IMR-90 (cell line): ENCODE results near the gene UBQLN1. TPM values are rescaled to one million over a fixed set of nuclear protein-coding genes. Genes with fewer than 3 reads are reported as not detected.

Experiments used
- ATAC-seq: fragments of 200-7000 bp; cut with Tn5 transposase; 2 replicates; pipeline ENCODE4 v1.9.1; 2020; ENCODE audit warnings: low read depth, mild to moderate bottlenecking, moderate library complexity
- BruUV-seq: library from RNA; stranded (reverse); fragments of 400-500 nt; replicated peaks from 2 replicates; lab custom pipeline; 2021; lab: Mats Ljungman, UMichigan
- CTCF ChIA-PET: fragments of 300-600 bp; formaldehyde crosslinking; extraction: SDS; loops from one replicate; lab custom pipeline; 2021; ENCODE audit warnings: antibody characterized with exemption; lab: Yijun Ruan, JAX
- POLR2A ChIA-PET: fragments of 300-600 bp; sonication (Branson Sonifier 250); formaldehyde crosslinking; loops from one replicate; lab custom pipeline; 2022; ENCODE audit warnings: antibody characterized with exemption; ENCODE audit not compliant: unreplicated experiment; lab: Charles Lee
- DNase-seq: peaks from one replicate; pipeline ENCODE4 v3.0.0; 2013
- H2AFZ ChIP-seq: replicated peaks from 2 replicates; pipeline ENCODE3; 2013; ENCODE audit warnings: low read length, mild to moderate bottlenecking; ENCODE audit not compliant: poor library complexity
- H2AK5ac ChIP-seq: 2 replicates; pipeline ENCODE4 v1.6.1; 2013; ENCODE audit warnings: low read depth, low read length, inconsistent platforms
- H2AK9ac ChIP-seq: replicated peaks from 2 replicates; pipeline ENCODE3; 2013; ENCODE audit warnings: mild to moderate bottlenecking, low read depth, low read length, moderate library complexity; ENCODE audit not compliant: poor library complexity
- H2BK120ac ChIP-seq: 2 replicates; pipeline ENCODE4 v1.6.1; 2013; ENCODE audit warnings: low read depth, low read length, inconsistent platforms
- H2BK15ac ChIP-seq: 3 replicates; pipeline ENCODE4 v1.6.1; 2013; ENCODE audit warnings: low read depth, low read length, inconsistent platforms
- H2BK20ac ChIP-seq: 2 replicates; pipeline ENCODE4 v1.6.1; 2013; ENCODE audit warnings: low read depth, mild to moderate bottlenecking, inconsistent platforms, low read length, moderate library complexity
- H2BK5ac ChIP-seq: 2 replicates; pipeline ENCODE4 v1.6.1; 2013; ENCODE audit warnings: mild to moderate bottlenecking, low read depth, low read length, inconsistent platforms; ENCODE audit not compliant: poor library complexity, severe bottlenecking
- H3K14ac ChIP-seq: replicated peaks from 2 replicates; pipeline ENCODE4 v1.6.1; 2013; ENCODE audit warnings: low read depth, low read length, inconsistent platforms
- H3K18ac ChIP-seq: 2 replicates; pipeline ENCODE4 v1.6.1; 2013; ENCODE audit warnings: low read depth, low read length, control low read depth
- H3K23ac ChIP-seq: 2 replicates; pipeline ENCODE4 v1.6.1; 2013; ENCODE audit warnings: low read depth, low read length, inconsistent platforms
- H3K27ac ChIP-seq: 2 replicates; pipeline ENCODE4 v1.5.1; 2013; ENCODE audit warnings: mild to moderate bottlenecking, control low read depth, low read length; ENCODE audit not compliant: insufficient read depth
- H3K27me3 ChIP-seq: 2 replicates; pipeline ENCODE4 v1.6.1; 2013; ENCODE audit warnings: low read length; ENCODE audit not compliant: control insufficient read depth, insufficient read depth
- H3K36me3 ChIP-seq: 2 replicates; pipeline ENCODE4 v1.6.1; 2013; ENCODE audit warnings: low read length, mixed read lengths; ENCODE audit not compliant: control insufficient read depth, insufficient read depth
- H3K4ac ChIP-seq: 2 replicates; pipeline ENCODE4 v1.6.1; 2013; ENCODE audit warnings: low read depth, low read length, inconsistent platforms
- H3K4me1 ChIP-seq: 2 replicates; pipeline ENCODE4 v1.6.1; 2013; ENCODE audit warnings: low read length, mixed read lengths; ENCODE audit not compliant: control insufficient read depth, insufficient read depth
- H3K4me2 ChIP-seq: 2 replicates; pipeline ENCODE4 v1.6.1; 2013; ENCODE audit warnings: low read depth, mild to moderate bottlenecking, control low read depth, low read length, moderate library complexity
- H3K4me3 ChIP-seq: 2 replicates; pipeline ENCODE4 v1.5.1; 2013; ENCODE audit warnings: low read depth, mild to moderate bottlenecking, control low read depth, low read length, moderate library complexity; ENCODE audit not compliant: insufficient read depth
- H3K56ac ChIP-seq: 2 replicates; pipeline ENCODE4 v1.6.1; 2013; ENCODE audit warnings: low read length, inconsistent platforms; ENCODE audit not compliant: insufficient read depth; ENCODE audit errors: extremely low read depth
- H3K79me1 ChIP-seq, 2 experiments: 2 replicates each; pipeline ENCODE4 v1.6.1; 2013; ENCODE audit warnings: low read length in 2 of 2, inconsistent platforms in 1 of 2, low read depth in 1 of 2
- H3K9ac ChIP-seq: 2 replicates; pipeline ENCODE4 v1.6.1; 2013; ENCODE audit warnings: low read depth, low read length, control low read depth
- H3K9me1 ChIP-seq: 2 replicates; pipeline ENCODE4 v1.6.1; 2013; ENCODE audit warnings: low read length, inconsistent platforms; ENCODE audit not compliant: insufficient read depth
- H3K9me3 ChIP-seq: 2 replicates; pipeline ENCODE4 v1.6.1; 2013; ENCODE audit warnings: low read length; ENCODE audit not compliant: control insufficient read depth, insufficient read depth
- H4K20me1 ChIP-seq: 2 replicates; pipeline ENCODE4 v1.6.1; 2013; ENCODE audit warnings: low read length, inconsistent platforms; ENCODE audit not compliant: insufficient read depth
- H4K5ac ChIP-seq: 2 replicates; pipeline ENCODE4 v1.6.1; 2013; ENCODE audit warnings: mild to moderate bottlenecking, low read depth, low read length, control low read depth
- H4K8ac ChIP-seq, 2 experiments: 2 replicates each; pipeline ENCODE4 v1.6.1; 2013; ENCODE audit warnings: low read depth in 2 of 2, low read length in 2 of 2, control low read depth in 1 of 2, inconsistent platforms in 1 of 2
- H4K91ac ChIP-seq: 2 replicates; pipeline ENCODE4 v1.6.1; 2013; ENCODE audit warnings: low read depth, low read length, inconsistent platforms; ENCODE audit not compliant: insufficient read depth
- BHLHE40 ChIP-seq: fragments of 150-350 bp; IDR thresholded peaks from 2 replicates; pipeline ENCODE4 v1.6.1; 2016; ENCODE audit warnings: mild to moderate bottlenecking, low read depth, low read length
- CEBPB ChIP-seq: IDR thresholded peaks from 2 replicates; pipeline ENCODE4 v1.6.1; 2012; ENCODE audit warnings: low read depth, low read length, improper control_type of control experiment
- CHD1 ChIP-seq: IDR thresholded peaks from 2 replicates; pipeline ENCODE4 v1.6.1; 2012; ENCODE audit warnings: low read depth, low read length, improper control_type of control experiment
- CTCF ChIP-seq: conservative IDR thresholded peaks from 2 replicates; pipeline ENCODE4 v1.5.1; 2012; ENCODE audit warnings: mild to moderate bottlenecking, low read depth, low read length, improper control_type of control experiment
- ELK1 ChIP-seq: fragments of 150-350 bp; IDR thresholded peaks from 2 replicates; pipeline ENCODE4 v1.6.1; 2016; ENCODE audit warnings: low read depth, mild to moderate bottlenecking, low read length, moderate library complexity, borderline replicate concordance
- FOS ChIP-seq: fragments of 150-350 bp; IDR thresholded peaks from 2 replicates; pipeline ENCODE4 v1.6.1; 2016; ENCODE audit warnings: low read depth, low read length
- MAFK ChIP-seq: IDR thresholded peaks from 2 replicates; pipeline ENCODE4 v1.6.1; 2012; ENCODE audit warnings: low read depth, low read length, improper control_type of control experiment
- MAZ ChIP-seq: IDR thresholded peaks from 2 replicates; pipeline ENCODE4 v1.6.1; 2012; ENCODE audit warnings: low read depth, mild to moderate bottlenecking, low read length, improper control_type of control experiment, moderate library complexity, borderline replicate concordance
- MXI1 ChIP-seq: IDR thresholded peaks from 2 replicates; pipeline ENCODE4 v1.6.1; 2012; ENCODE audit warnings: low read depth, mild to moderate bottlenecking, low read length, moderate library complexity, borderline replicate concordance
- NFE2L2 ChIP-seq: fragments of 150-350 bp; IDR thresholded peaks from 2 replicates; pipeline ENCODE4 v1.6.1; 2016; ENCODE audit warnings: low read depth, mild to moderate bottlenecking, low read length
- POLR2A ChIP-seq: IDR thresholded peaks from 2 replicates; pipeline ENCODE4 v1.6.1; 2012; ENCODE audit warnings: mild to moderate bottlenecking, low read depth, low read length
- RAD21 ChIP-seq: IDR thresholded peaks from 2 replicates; pipeline ENCODE4 v1.6.1; 2012; ENCODE audit warnings: low read length, improper control_type of control experiment
- RCOR1 ChIP-seq: IDR thresholded peaks from 2 replicates; pipeline ENCODE4 v1.6.1; 2012; ENCODE audit warnings: mild to moderate bottlenecking, low read length, improper control_type of control experiment; ENCODE audit not compliant: insufficient replicate concordance
- RFX5 ChIP-seq: IDR thresholded peaks from 2 replicates; pipeline ENCODE4 v1.8.0; 2012; ENCODE audit warnings: low read depth, mild to moderate bottlenecking, low read length, moderate library complexity
- SMC3 ChIP-seq: fragments of 150-350 bp; IDR thresholded peaks from 2 replicates; pipeline ENCODE4 v1.6.1; 2016; ENCODE audit warnings: low read depth, mild to moderate bottlenecking, antibody characterized with exemption, low read length, moderate library complexity
- USF2 ChIP-seq: fragments of 150-350 bp; IDR thresholded peaks from 2 replicates; pipeline ENCODE4 v1.6.1; 2017; ENCODE audit warnings: mild to moderate bottlenecking, antibody characterized with exemption, low read length, low read depth
- WGBS, 2 experiments: methylation state at CpG; one replicate each; pipeline versions ENCODE4 v1.1.5 to v1.1.7; 2013; ENCODE audit warnings: missing lambda C conversion rate in 2 of 2; ENCODE audit not compliant: insufficient read length in 1 of 2; ENCODE audit errors: extremely low coverage in 2 of 2; 5-methylcytosine and 5-hydroxymethylcytosine counted together
- dilution Hi-C: fragments of 300-500 bp; cut with HindIII; formaldehyde crosslinking; loops from one replicate; pipeline ENCODE4 v1.14.3; 2018; ENCODE audit warnings: low sequenced_read_pairs; ENCODE audit not compliant: unreplicated experiment
- in situ Hi-C: fragments of 300-500 bp; cut with MboI; formaldehyde crosslinking; loops from 3 replicates; pipeline ENCODE4 v1.14.3; 2019; ENCODE audit warnings: low sequenced_read_pairs, inconsistent platforms, mixed read lengths
- intact Hi-C: fragments of 100-400 bp; cut with micrococcal nuclease; formaldehyde crosslinking; loops from 2 replicates; pipeline ENCODE4 v1.10.0; 2022
- polyA plus RNA-seq, 3 experiments: library from polyadenylated mRNA; depleted of rRNA; stranded (reverse); fragments of >200 nt; gene quantifications; 2 replicates each; pipeline ENCODE4 v1.2.3, GENCODE V29; 2012; ENCODE audit warnings: low replicate concordance in 1 of 3
- total RNA-seq: library from RNA; depleted of rRNA; stranded (reverse); fragments of >200 nt; gene quantifications from 2 replicates; pipeline ENCODE4 v1.2.3, GENCODE V29; 2012

Gene UBQLN1
- total and polyA plus RNA-seq, 2 of the 4 experiments (the other 2 are of a cell fraction), result 74.3 to 164 TPM

- POLR2A ChIA-PET, result no interaction called here
- H4K5ac ChIP-seq, result no peak overlapping the region
- no peaks in the 10 kb centered on the region for H3K9me1 ChIP-seq
- H3K4me1 ChIP-seq, result no peaks in the 10 kb centered on the region
- no CpG with 5 or more reads among the region's 1 CpG for WGBS, 2 experiments
- no peak overlapping the region for H2AK9ac ChIP-seq
- H2BK15ac ChIP-seq, result no peak overlapping the region
- no peak overlapping the region for H3K4me3 ChIP-seq
- dilution Hi-C loops (no loop called here), in situ Hi-C loops (no loop called here), intact Hi-C loops (no loop called here)
- H3K36me3 ChIP-seq, result peaks cover 4% of the 10 kb centered on the region; the same call in 1 of the 2 replicates
- no peak overlapping the region for H3K23ac ChIP-seq
- no peak for ATAC-seq
- no peak overlapping the region for H2BK120ac ChIP-seq
- H3K56ac ChIP-seq, result no peak overlapping the region
- no peak overlapping the region for H2AFZ ChIP-seq
- no peaks in the 10 kb centered on the region for H3K9me3 ChIP-seq
- no peak overlapping the region for H3K14ac ChIP-seq
- H2BK5ac ChIP-seq, result no peak overlapping the region
- no peak overlapping the region for H2BK20ac ChIP-seq
- no peak overlapping the region for H3K27ac ChIP-seq
- no peak overlapping the region for H3K4ac ChIP-seq
- no peaks in the 10 kb centered on the region for H3K79me1 ChIP-seq
- no peaks in the 10 kb centered on the region for H3K27me3 ChIP-seq
- CTCF ChIA-PET, result interaction anchor here (0.6 to 1.2 kb wide), 3 partner anchors 11 to 680 kb away, joined by 4 to 5 read pairs (median 4); no protein-coding TSS in a partner anchor
- H3K9ac ChIP-seq, result no peak overlapping the region
- H2AK5ac ChIP-seq, result no peak overlapping the region
- peak; percentile 11 for DNase-seq
- TF ChIP-seq BHLHE40 (no peak), ELK1 (no peak), SMC3 (no peak), RAD21 (no peak), CTCF (no peak), MXI1 (no peak), POLR2A (no peak), MAZ (no peak), NFE2L2 (no peak), USF2 (no peak), RFX5 (no peak), RCOR1 (no peak), MAFK (no peak), CHD1 (no peak), FOS (no peak), CEBPB (no peak)
- H4K8ac ChIP-seq, result no peak overlapping the region
- no peak overlapping the region for H4K91ac ChIP-seq
- no TSS peak for BruUV-seq
- no peak overlapping the region for H3K18ac ChIP-seq
- no peak overlapping the region for H3K4me2 ChIP-seq
- H4K20me1 ChIP-seq, result no peaks in the 10 kb centered on the region
These were observed 68.5 kb downstream of the UBQLN1 start for GRCh38 chr9:83639266-83639665.
